SK-N-MC (cell line): ENCODE results near the gene SMG6.
"Not testable (repeated sequence)": the region's sequence is repeated elsewhere in the genome, so short reads cannot be mapped to it uniquely, and the experiment has no call there.

Experiments
- DNase-seq: peaks from one replicate; pipeline ENCODE4 v3.0.0-alpha.2; 2011; ENCODE audit warnings: low read depth, low spot score
- H3K27ac ChIP-seq: fragments of 200-600 bp; sonication (generic); 2 replicates; pipeline ENCODE4 v1.5.1; 2016; ENCODE audit warnings: mixed run types
- H3K36me3 ChIP-seq: fragments of 200-600 bp; sonication (generic); 2 replicates; pipeline ENCODE4 v1.6.1; 2017; ENCODE audit warnings: antibody characterized with exemption, low read length, mixed read lengths; ENCODE audit not compliant: insufficient read depth
- H3K4me3 ChIP-seq: fragments of 200-600 bp; sonication (generic); 2 replicates; pipeline ENCODE4 v1.5.1; 2016
- H3K9ac ChIP-seq: fragments of 200-600 bp; sonication (generic); 2 replicates; pipeline ENCODE4 v1.8.0; 2017; ENCODE audit warnings: mixed run types, mixed read lengths; ENCODE audit not compliant: insufficient read length
- H3K9me3 ChIP-seq: fragments of 200-600 bp; sonication (generic); 2 replicates; pipeline ENCODE4 v1.6.1; 2017; ENCODE audit warnings: low read depth, mild to moderate bottlenecking, antibody characterized with exemption, low read length, moderate library complexity, mixed read lengths
- EZH2 ChIP-seq: fragments of 200-600 bp; sonication (generic); IDR thresholded peaks from one replicate; pipeline ENCODE4 v1.6.1; 2017; ENCODE audit warnings: antibody characterized with exemption
- FOXP2 ChIP-seq: optimal IDR thresholded peaks from 2 replicates; pipeline ENCODE3; 2011; ENCODE audit warnings: mild to moderate bottlenecking, moderate library complexity; ENCODE audit not compliant: insufficient read depth; ENCODE audit errors: extremely low read length, control extremely low read depth
- POLR2AphosphoS5 ChIP-seq: IDR thresholded peaks from 2 replicates; pipeline ENCODE4 v1.6.1; 2012; ENCODE audit warnings: mild to moderate bottlenecking, low read depth, low read length, borderline replicate concordance

The SMG6 gene

DNA sequence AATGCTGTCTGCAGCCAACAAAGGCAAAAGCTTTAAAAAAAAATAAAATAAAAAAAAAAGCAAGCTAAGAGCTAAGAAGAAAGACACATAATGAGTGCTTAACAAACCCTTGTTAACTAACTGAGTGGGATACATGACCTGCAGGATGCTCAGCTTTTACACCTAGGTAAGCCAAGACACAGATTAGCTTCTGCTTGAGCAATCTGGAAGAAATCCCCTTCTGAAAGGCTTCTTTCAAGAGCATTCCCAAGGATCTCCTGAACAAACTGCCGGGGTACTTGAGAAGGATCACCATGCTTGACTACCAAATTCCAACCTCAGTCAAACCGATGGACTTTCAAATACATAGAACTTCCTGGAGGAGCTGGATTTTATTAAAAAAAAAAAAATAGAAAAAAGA, 92.9 kb downstream of the SMG6 start:
- Histone ChIP-seq H3K27ac (no peak overlapping the region), H3K4me3 (no peak overlapping the region), H3K9me3 (no peaks in the 10 kb centered on the region), H3K9ac (no peak overlapping the region), H3K36me3 (0 out of 2 replicates have a peak, but pooled peaks cover 2% of the 10 kb centered on the region)
- TF ChIP-seq FOXP2 (no peak), EZH2 (no peak), POLR2AphosphoS5 (no peak)
- DNase-seq: no peak

DNA sequence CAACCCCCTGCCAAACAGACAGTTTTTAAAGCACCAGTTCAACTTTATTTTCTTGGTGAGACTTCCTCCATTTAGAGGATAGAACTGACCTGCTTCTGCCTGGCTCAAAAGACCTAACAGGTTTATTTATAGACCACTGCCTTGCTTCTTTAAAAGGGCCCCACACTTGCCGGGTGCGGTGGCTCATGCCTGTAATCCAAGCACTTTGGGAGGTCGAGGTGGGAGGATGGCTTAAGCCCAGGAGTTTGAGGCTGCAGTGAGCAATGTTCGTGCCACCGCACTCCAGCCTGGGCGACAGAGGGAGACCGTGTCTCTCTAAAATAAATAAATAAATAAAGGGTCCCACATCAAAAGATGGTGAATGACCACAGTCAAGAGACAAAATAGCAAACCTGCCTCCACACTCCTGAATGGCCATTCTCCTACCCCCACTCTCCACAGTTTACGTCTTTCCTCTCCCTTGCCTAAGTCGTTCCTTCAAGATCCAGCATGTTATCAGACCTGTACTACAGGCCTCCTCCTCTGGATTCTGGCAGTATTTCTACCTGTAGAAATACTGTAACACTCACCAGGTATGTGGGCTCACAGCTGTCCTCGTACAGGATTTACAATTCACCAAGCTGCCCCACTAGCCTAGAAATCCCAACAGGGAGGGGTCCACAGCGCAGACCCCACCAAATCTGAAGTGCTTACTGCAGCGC, 95.6 kb downstream of the SMG6 start:
- Histone ChIP-seq H3K9me3 (no peaks in the 10 kb centered on the region), H3K27ac (peak overlapping the region; percentile 42; the same call in 1 of the 2 replicates), H3K4me3 (no peak overlapping the region), H3K36me3 (0 out of 2 replicates have a peak, but pooled peaks cover 2% of the 10 kb centered on the region), H3K9ac (no peak overlapping the region)
- DNase-seq: no peak
- no peak for TF ChIP-seq FOXP2
- TF ChIP-seq POLR2AphosphoS5: no peak
- no peak for TF ChIP-seq EZH2

DNA sequence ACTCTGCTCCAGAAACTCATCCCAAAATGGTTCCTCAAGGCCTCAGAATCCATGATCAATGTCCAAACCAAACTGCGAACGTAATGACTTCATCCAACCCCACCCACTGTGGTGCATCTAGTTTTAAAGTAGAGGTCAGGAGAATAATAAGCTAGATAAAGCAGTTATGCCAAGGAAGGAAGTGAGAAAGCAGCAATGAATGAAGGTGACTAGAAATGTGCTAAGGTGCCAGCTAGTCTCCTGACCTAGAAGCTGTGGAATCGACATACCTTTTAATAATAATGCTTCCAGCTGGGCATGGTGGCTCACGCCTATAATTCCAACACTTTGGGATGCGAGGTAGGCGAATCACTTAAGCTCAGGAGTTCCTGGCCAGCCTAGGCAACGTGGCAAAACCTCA, 99.2 kb downstream of the SMG6 start:
- no peaks in the 10 kb centered on the region for H3K9me3 ChIP-seq
- no peaks in the 10 kb centered on the region for H3K36me3 ChIP-seq
- H3K27ac ChIP-seq: no peak overlapping the region
- no peak for TF ChIP-seq POLR2AphosphoS5
- no peak for TF ChIP-seq EZH2
- no peak for TF ChIP-seq FOXP2
- no peak for DNase-seq
- H3K9ac ChIP-seq: no peak overlapping the region
- H3K4me3 ChIP-seq: no peak overlapping the region

DNA sequence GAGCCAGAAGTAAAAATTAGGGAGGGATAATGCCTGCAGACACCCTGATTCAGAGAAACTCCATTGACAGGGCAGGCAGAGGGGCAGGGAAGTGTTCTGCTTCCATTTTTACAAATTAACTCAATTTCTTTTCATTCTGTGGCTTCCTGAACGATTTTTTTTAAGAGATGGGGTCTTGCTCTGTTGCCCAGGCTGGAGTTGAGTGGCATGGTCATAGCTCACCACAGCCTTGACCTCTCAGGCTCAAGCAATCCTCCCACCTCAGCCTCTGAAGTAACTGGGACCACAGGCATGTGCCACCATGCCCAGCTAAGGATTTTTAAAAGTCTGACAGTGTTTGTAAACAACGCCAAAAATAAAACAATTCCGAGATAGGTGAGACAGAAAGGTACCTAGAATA, 99.8 kb downstream of the SMG6 start:
- Histone ChIP-seq H3K4me3 (no peak overlapping the region), H3K27ac (no peak overlapping the region), H3K9me3 (no peaks in the 10 kb centered on the region), H3K36me3 (no peaks in the 10 kb centered on the region), H3K9ac (no peak overlapping the region)
- TF ChIP-seq FOXP2 (no peak), POLR2AphosphoS5 (no peak), EZH2 (no peak)
- DNase-seq: no peak

DNA sequence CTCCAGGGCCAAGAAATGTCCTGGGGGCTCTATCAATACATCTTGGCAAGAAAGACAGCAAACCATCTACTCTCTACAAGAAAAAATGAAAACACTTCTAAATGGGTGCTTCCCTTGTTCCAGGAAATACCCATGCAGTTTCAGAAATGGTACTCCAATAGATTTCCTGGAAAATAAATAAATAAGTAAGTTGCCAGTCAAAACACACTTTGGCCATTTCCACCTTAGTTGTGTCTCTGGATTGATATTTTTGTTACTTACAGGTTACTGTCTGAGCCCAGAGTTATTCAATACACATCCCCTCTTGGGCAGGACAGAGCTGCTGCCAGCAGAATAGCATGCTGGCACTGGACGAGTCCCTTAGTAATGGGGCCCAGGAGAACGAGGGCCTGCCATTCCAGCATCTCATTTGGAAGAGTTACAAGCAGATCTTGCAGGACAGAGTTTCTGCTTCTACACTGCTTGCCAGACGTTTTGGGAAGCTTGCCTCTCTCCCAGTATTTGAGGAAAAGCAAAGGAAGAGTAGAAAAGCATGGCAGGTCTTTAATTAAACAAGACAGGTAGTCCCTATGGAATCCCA, 100.5 kb downstream of the SMG6 start:
- no peak overlapping the region for H3K27ac ChIP-seq
- H3K9ac ChIP-seq: no peak overlapping the region
- no peaks in the 10 kb centered on the region for H3K9me3 ChIP-seq
- H3K4me3 ChIP-seq: no peak overlapping the region
- no peaks in the 10 kb centered on the region for H3K36me3 ChIP-seq
- DNase-seq: no peak
- no peak for TF ChIP-seq POLR2AphosphoS5
- TF ChIP-seq EZH2: no peak
- no peak for TF ChIP-seq FOXP2

DNA sequence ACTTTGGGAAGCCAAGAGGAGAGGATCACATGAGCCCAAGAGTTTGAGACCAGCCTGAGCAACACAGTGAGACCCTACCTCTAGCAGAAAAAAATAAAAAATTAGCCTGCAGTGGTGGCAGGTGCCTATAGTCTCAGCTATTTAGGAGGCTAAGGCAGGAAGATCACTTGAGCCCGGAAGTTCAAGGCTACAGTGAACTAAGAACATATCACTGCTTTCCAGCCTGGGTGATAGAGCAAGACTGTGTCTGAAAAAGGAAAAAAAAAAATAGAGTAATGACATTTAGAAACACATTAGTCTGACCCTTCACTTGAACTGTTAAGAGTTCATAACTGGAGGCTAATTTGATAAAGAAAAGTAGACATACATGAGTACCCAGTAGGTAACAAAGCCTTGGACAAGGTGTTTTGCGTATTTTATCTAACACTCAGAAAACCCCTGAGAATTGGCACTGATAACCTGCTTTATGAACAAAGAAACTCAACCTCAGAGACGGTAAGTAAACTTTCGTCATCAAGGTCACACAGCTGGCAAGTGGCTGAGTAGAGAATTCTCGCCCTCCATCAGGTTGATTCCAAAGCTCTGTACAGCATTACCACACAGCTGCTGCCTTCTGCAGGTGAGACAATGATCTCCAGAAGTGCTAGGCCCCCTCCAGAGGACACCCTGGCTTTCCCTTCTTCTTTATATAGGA, 101.1 kb downstream of the SMG6 start:
- TF ChIP-seq POLR2AphosphoS5 (no peak), FOXP2 (no peak), EZH2 (no peak)
- Histone ChIP-seq H3K9ac (no peak overlapping the region), H3K27ac (no peak overlapping the region), H3K36me3 (no peaks in the 10 kb centered on the region), H3K4me3 (no peak overlapping the region), H3K9me3 (no peaks in the 10 kb centered on the region)
- DNase-seq: no peak

DNA sequence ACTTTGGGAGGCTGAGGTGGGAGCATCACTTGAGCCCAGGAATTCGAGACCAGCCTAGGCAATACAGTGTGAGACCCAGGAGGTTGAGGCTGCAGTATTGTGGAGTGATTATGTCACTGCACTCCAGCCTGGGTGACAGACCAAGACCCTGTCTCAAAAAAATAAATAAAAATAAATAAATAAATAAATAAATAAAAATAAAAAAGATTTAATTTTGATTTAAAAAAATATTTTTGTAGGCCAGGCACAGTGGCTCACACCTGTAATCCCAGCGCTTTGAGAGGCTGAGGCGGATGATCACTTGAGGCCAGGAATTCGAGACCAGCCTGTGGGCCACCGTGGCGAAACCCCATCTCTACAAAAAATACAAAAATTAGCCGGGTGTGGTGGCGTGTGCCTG, 104.2 kb downstream of the SMG6 start:
- not testable (repeated sequence) for H3K36me3 ChIP-seq

DNA sequence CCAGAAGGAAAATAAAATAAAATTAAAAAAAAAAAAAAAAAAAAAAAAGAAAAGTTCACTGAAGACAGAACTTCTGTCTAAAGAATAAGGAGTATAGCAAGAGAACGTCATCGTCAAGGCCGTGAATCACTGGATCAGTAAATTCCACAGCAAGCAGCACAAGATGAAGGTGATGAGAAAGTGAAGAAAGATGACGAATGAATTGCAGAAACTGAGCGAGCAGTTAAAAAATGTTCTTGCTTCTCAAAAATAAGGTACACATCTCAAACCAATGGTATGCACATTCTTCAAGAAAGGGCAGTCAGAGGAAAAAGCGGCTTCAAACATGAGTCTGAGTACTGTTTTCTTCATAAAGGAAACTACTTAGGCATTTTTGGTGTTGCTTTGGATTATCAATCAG, 104.7 kb downstream of the SMG6 start:
- Histone ChIP-seq H3K9ac (no peak overlapping the region), H3K27ac (no peak overlapping the region), H3K36me3 (no peaks in the 10 kb centered on the region), H3K9me3 (no peaks in the 10 kb centered on the region), H3K4me3 (no peak overlapping the region)
- TF ChIP-seq POLR2AphosphoS5 (no peak), EZH2 (no peak), FOXP2 (no peak)
- no peak for DNase-seq

More for the DNA sequence above, 104.2 kb downstream of the SMG6 start:
- DNase-seq, H3K27ac ChIP-seq, H3K9me3 ChIP-seq, H3K4me3 ChIP-seq, H3K9ac ChIP-seq: not testable (repeated sequence)
